Activated CD8-positive, alpha-beta memory T cell treated with anti-CD3 and anti-CD28 coated beads for 1 hour (primary cell): ENCODE results near the gene KNOP1.
"Not testable (repeated sequence)": the region's sequence is repeated elsewhere in the genome, so short reads cannot be mapped to it uniquely, and the experiment has no call there.

Source experiments
- DNase-seq, 2 donors: peaks; one replicate each; pipeline ENCODE4 v3.0.0-alpha.2; 2020; ENCODE audit warnings: low read depth in 1 of 2; ENCODE audit errors: extremely low read depth in 1 of 2

The KNOP1 gene

DNA sequence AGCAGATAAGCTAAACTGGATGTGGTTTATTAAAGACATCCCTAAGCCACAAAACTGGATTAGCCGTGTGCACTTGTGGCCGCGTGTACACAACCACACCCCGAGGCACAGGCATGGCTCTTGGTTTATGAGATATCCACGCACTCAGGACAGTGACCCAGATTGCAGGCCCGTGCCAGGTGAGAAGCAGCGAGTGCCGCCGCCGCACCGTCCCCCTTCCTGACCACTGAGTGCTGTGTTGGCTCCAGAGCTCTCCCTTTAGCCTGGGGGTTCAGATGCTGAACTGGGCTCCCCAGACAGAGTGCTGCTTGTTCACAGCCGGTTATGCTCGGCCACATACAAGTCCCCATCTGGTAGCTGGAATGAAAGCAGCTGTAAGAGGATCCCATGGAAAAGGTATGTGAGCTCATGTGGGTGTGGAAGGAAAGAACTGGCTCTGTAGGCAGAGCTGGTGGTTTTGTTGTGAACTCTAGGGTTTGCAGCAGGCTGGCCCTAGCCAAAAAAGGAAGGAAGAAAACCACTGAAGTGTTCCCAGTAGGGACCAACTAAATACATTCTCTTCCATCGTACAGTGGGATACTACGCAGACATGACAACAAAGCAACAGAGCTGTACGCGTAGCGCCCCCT lies 29.5 kb downstream of the KNOP1 start:
- DNase-seq, result no peak

DNA sequence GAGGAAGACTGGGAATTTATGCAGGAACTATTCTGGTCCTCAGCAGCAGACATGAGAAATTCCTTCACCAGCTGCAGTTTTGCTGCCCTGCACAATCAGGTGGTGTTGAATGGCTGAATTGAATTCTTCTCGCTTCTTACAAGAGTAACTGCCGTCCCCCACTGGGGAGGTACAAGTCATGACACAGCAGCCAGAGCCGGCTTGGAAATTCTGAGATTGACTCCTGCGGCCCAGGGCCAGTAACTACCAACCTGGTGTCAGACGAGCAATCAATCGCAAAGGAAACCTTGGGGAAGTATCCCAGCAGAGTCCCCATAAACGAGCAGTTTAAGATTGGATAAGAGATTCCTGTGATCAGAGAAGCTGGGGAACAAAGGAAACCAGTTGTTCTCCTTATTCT lies 30.7 kb downstream of the KNOP1 start:
- no peak for DNase-seq

DNA sequence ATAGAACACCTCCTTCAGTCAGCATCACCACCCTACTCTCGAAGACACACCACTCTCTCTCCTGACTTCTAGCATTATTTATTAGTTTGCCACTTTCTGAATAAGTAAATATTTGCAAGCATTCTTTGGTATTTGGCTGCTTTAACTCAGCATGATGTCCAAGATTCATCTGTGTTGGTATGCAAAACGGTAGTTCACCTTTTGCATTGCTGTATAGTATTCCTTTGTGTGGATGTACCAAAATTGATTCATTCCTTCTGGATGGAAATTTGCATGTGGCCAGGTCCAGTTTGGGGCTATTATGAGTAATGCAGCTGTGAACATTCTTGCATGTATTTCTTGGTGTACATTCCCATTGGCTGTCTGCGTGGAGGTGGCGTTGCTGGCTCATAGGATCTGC lies 32.9 kb downstream of the KNOP1 start:
- DNase-seq, result no peak

DNA sequence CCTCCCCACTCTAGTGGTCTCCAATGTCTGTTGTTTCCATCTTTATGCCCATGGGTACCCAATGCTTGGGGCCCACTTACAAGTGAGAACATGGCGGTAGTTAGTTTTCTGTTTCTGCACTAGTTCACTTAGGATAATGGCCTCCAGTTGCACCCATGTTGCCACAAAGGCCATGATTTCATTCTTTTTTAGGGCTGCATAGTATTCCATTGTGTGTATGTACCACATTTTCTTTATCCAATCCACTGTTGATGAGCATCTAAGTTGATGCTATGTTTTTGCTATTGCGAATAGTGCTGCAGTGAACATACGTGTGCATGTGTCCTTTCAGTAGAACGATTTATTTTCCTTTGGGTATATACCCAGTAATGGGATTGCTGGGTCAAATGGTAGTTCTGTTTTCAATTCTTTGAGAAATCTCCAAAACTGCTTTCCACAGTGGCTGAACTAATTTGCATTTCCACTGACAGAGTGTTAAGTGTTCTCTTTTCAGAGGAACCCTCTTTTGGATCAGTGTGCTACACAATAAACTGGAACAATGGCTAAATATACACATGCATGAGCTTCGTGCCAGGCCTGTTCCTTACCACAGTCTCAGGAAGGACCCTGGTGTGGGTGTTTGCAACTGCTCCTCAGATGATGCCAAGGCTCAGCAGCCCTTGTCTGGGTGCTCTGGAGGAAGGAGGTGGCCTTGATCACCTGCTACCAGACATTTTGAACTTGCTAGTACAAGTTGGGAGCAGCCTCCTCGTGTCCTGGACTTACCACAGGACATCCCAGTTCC lies 34.4 kb downstream of the KNOP1 start:
- DNase-seq, result no peak

DNA sequence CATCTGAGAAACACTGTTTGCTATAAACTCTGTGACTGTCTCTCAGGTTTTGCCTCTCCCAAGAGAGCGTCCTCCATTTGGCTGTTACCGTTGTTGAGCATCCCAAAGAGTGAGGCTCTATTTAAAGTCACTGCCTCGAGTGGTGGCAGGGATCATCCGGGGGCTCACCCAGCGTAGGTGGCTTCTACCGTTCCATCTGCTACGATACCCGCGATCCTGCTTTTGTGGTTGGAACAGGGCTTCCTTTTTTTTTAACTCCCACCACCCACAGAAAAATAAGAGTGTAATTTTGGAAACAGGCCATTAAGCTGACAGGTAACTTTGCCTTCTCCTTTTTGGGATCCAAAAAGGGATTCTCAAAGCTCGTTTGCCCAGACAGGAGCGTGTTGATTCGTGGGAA lies 36.4 kb downstream of the KNOP1 start:
- no peak for DNase-seq

DNA sequence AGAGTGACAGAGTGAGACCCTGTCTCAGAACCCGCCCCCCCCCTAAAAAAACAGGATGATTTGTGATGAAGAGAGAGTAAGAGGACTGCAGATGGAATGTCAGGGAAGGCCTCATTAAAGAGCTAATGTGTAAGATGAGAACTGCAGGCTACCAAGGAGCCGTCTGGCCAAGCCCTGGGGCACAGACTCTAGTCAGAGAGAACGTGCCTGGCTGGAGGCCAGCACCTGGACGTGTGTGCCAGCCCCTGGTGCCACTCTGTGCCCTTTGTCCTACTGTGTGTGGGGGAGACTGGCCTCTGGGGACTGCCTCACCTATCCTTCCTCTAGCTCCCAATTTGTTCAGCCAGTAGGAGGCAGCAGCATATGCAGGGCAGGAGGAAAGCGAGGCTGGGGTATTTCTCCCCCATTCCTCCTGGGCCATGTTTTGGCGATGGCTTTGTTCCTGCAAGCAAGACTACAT lies 37.1 kb downstream of the KNOP1 start:
- no peak for DNase-seq

DNA sequence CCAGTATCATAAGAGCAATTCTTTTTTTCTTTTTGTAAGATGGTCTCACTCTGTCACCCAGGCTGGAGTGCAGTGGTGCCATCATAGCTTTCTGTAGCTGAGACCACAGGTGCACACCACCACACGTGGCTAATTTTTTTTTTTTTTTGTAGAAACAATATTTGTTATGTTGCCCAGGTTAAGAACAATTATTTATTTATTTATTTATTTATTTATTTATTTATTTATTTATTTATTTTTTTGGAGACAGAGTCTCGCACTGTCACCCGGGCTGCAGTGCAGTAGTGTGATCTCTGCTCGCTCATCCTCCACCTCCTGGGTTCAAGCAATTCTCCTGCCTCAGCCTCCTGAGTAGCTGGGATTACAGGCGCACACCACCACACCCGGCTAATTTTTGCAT lies 38.7 kb downstream of the KNOP1 start:
- DNase-seq, result not testable (repeated sequence)

DNA sequence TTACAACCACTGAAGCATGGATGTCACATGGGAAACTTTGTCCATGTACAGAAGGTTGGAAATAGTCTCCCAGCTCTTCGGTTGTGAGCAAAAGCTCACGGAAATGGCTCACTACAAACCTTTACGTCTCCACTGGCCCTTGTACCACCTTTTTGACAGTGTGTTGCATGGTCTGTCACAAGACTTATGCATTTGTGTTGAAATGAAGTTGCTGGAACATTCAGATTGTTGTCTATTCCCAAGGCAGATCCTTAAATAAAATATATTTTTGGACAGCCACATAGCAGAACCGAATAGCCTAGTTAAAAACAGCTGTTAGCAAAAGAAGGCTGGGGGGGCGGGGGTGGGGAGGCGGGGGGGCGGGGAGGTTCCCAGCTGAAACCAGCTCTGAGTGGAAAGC lies 39.2 kb downstream of the KNOP1 start:
- no peak for DNase-seq

DNA sequence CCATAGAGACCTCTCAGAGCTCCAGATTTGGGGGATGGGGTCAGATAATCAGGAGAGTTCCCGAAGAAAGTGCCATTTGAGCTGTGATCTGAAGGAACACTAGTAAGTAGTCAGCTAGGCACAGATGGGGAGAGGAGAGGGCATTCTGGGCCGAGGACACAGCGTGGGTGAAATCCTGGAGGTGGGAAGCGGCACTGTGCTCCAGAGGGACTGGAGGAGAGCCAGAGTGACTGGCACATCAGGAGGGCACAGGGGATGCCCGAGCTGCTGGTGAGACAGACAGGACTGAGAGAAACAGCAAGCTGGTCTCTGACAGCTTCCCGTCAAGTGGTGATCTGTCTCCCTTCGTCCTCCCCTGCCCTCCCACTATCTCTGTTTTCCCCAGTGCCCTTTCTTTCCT lies 40.6 kb downstream of the KNOP1 start:
- no peak for DNase-seq

DNA sequence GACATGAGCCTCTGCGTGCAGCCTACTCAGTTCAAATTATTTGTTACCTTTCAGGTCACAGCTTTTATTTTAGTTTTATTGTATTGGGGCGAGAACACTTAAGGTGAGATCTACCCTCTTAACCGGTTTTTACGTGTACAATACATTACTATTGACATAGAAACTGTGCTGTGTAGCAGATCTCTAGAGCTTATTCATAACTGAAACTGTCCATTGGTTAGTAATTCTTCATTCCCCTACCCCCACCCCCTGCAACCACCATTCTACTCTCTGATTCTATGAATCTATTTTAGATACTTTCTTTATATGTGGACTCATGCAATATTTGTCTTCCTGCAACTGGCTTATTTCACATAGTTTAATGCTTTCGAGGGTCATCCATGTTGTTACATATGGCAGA lies 43.5 kb downstream of the KNOP1 start:
- DNase-seq, result no peak

DNA sequence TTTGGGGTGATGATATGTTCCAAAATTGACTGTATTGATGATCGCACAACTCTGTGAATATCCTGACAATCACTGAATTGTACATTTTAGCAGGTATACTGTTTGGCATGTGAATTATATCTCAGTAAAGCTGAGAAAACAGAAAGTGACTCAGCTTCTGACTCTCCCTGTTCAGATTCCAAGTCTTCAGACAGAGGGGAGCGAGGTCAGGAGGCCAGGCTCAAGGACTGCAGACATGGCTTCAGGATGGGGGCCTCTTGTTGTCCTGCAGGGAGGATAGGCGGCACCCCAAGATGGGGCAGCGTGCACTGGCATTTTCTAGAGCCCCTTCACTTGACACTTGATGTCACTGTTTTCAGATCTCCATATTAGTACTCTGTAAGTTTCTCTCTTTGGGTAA lies 45.6 kb downstream of the KNOP1 start:
- no peak for DNase-seq

DNA sequence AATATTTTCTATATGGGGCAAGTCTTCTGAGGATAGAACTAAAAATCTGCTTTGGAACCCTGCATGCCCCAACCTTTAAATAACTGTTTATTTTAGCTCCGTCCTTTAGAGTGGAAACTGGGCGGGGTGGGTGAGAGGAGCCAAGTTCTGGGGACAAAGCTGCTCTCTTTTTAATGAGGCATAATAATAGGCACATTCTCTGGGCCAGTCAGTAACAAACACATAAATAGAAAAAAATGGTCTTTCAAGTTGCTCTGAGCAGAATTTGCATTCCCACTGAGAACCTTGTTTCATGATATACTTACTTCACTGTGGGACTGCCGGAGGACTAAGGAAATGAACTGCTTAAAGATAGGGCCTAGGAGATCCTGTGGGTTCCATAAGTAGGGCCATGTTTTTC lies 51.5 kb downstream of the KNOP1 start:
- DNase-seq, result no peak

DNA sequence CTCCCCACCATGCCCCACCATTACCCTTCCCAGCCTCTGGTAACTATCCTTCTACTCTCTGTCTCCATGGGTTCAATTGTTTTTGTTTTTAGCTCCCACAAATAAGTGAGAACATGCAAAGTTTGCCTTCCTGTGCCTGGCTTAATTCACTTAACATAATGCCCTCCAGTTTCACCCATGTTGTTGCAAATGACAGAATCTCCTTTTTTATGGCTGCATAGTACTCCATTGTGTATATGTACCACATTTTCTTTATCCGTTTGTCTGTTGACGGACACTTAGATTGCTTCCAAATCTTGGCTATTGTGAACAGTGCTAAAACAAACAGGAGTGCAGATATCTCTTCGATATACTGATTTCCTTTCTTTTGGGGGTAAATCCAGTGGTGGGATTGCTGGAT lies 52.7 kb downstream of the KNOP1 start:
- DNase-seq, result not testable (repeated sequence)

DNA sequence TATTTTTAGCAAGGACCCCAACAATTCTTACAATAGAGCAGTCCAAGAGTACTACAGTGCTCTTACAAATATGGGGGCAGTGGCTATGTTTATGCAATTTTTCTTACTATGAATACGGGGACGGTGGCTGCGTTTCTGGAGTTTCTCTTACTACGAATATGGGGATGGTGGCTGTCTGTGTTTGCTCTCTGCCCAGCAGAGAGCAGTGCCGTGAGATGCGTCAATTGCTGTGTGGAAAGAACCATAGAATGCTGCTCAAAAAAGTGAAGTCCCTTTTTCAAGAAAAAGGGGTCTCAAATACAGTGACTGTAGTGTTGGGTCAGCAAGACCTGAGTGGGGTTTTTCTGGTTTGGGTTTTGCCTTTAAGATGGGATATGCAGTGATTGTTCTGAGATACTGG lies 53.9 kb downstream of the KNOP1 start:
- no peak for DNase-seq

DNA sequence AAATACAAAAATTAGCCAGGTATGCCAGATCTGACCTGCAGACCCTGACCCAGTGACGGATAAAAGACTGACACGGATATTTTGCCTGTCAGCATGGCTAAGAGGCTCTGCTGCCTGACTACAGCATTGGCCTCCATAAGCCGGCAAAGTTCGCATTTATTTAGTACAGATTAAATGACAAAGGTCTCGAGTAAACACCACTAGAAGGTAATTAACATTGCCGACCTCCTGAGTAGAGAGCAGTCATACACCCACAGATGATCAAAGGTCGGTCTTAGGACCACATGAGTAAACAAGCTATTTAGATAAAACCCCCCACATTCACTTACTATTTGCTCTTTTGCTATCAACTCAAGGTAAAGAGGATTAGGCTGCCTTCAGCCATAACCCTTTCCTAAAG lies 55.7 kb downstream of the KNOP1 start:
- DNase-seq, result no peak

DNA sequence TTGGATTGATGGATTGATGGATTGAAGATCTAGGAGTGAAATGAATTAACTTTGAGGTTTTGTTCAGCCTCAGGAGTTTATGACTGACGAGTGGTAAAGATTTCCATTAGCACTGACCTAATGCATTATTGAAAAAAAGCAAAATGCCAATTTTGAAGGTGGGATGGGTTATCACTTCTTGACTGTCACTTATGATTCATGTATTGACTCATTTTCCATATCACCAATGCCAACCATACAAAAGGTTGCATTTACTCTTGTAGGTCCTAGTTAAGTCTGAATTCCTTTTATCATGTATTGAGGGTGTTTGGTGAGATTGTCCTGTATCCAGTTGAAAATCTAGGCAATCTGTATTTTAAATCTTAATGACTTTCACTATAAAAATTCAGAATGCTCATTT lies 57.6 kb downstream of the KNOP1 start:
- no peak for DNase-seq

DNA sequence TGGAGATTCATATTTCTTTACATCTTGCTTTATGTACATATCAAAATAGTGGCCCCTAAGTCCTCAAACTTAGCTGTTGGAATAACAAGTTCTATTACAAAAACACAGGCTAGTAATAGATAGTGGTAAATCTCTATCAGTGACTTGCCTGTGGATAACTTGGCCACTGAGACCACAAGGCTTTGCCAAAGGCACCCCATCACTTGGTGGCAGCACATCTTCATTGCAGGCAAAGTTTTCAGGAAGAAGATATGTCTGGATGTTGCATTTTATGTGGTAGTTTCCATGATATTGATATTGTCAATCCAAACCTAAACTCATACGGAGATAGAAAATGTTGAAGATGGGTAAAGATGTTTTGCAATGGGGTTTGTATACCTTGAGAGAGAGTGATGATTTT lies 58.5 kb downstream of the KNOP1 start:
- no peak for DNase-seq

DNA sequence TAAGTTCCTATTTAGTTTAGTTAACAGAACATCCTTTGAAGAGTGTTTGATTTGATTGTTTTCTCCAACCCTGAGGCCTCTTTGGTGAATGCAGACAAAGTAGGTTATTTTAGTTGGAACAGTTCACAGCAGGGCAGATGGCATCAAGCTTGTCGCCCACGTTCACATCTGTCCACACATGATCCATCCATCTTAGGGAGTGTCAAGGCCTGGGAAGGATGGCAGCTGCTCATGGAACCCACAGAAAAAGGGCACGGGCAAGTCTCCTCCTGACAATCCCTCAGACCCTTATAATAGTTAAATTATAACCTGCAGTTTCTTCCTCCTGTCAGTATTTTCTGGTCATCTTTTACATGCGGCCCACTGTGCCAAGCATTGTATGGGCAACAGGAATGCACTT lies 60.2 kb downstream of the KNOP1 start:
- no peak for DNase-seq

DNA sequence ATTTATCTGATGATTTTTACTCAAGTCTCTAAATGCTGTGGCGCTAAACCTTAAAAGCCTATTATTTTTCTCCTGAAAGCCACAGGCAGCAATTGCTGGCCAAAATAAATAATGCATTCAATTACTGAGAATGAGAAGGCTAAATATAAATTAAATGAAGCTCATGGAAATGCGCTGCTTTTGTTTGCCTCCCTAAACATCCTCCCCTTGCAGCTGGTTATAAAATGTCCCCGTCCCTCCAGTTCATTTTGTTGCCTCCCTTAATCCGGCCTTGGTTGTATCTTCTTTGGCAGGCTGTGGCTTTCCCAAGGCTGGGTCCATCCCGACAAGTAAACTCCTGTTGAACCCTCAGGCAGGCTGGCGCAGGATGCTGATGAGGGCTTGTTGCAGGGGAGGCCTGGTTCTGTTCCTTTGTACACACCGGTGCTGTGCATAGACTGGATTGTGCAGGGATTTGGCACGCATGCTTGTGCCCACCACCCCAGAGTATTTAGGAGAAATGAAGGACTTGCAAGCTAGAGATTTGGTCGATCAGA lies 62.7 kb downstream of the KNOP1 start:
- DNase-seq, result no peak

DNA sequence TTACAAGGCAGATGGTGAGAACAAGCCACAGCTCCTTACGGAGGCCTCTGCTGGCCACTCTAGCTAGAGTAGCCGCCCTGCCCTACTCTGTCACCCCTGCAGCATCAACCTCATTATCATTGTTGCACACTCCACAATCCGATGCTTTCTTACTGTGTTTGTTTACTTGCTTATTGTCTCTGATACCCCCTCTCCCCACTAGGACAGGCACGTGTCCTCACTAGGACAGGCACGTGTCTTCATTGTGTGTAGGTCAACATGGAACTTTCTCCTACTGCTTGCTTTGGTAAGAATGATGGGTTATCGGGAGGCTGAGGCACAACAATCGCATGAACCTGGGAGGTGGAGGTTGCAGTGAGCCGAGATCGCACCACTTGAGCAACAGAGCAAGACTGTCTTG lies 63.9 kb downstream of the KNOP1 start:
- DNase-seq, result no peak
